ENCODE results near the gene TIMM8B.
"Not testable (repeated sequence)": the region's sequence is repeated elsewhere in the genome, so short reads cannot be mapped to it uniquely, and the experiment has no call there.

TIMM8B gene

GRCh38 chr11:112103446-112103845, 16.9 kb upstream of the TIMM8B start:
- H3K4me3 Mint-ChIP-seq = no peak overlapping the region
- H3K9me3 Mint-ChIP-seq = no peaks in the 10 kb centered on the region
- H3K27me3 Mint-ChIP-seq (ENCODE audit: low read depth) = no peaks in the 10 kb centered on the region
- no peak for DNase-seq (ENCODE audit: low spot score)
- H3K4me1 Mint-ChIP-seq (ENCODE audit: low read depth) = no peaks in the 10 kb centered on the region
- no peak overlapping the region for H3K27ac Mint-ChIP-seq
- no peaks in the 10 kb centered on the region for H3K36me3 Mint-ChIP-seq (ENCODE audit: low read depth)

GRCh38 chr11:112100462-112100861, 13.9 kb upstream of the TIMM8B start:
- Mint-ChIP-seq H3K36me3 (ENCODE audit: low read depth) (peaks cover 5% of the 10 kb centered on the region), H3K4me3 (no peak overlapping the region), H3K9me3 (no peaks in the 10 kb centered on the region), H3K4me1 (ENCODE audit: low read depth) (no peaks in the 10 kb centered on the region), H3K27ac (no peak overlapping the region), H3K27me3 (ENCODE audit: low read depth) (no peaks in the 10 kb centered on the region)
- no peak for DNase-seq (ENCODE audit: low spot score)

DNA sequence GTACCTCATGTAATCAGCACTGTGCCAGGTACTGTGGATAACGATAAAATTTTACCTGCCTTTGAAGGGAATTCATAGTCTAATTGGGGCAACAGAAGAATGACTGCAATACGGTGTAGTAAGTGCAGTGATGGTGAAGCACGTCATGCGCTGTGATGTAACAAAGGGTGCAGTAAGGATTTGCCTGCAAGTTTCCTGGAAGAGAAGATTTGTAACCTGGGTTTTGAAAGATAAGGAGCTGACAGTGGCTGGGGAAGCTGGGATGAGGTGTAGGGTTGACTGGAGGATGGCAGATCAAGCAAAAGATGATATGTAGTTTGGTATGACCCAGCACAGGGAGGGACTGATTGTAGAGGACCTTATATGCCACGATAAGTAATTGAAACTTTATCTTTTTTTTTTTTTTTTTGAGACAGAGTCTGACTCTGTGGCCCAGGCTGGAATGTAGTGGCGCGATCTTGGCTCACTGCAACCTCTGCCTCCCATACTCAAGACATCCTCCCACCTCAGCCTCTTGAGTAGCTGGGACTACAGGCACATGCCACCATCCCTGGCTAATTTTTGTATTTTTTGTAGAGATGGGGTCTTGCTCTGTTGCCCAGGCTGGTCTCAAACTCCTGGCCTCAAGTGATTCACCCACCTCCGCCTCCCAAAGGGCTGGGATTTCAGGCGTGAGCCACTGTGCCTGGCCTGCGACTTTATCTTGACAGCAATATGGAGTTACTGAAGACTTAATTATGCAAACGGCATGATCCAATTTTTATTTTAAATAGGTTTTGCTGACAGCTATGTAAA, 11.4 kb upstream of the TIMM8B start:
- Mint-ChIP-seq H3K27ac (no peak overlapping the region), H3K27me3 (ENCODE audit: low read depth) (no peaks in the 10 kb centered on the region), H3K36me3 (ENCODE audit: low read depth) (peaks cover 12% of the 10 kb centered on the region), H3K9me3 (no peaks in the 10 kb centered on the region), H3K4me1 (ENCODE audit: low read depth) (no peaks in the 10 kb centered on the region), H3K4me3 (no peak overlapping the region)
- DNase-seq (ENCODE audit: low spot score) = no peak

DNA sequence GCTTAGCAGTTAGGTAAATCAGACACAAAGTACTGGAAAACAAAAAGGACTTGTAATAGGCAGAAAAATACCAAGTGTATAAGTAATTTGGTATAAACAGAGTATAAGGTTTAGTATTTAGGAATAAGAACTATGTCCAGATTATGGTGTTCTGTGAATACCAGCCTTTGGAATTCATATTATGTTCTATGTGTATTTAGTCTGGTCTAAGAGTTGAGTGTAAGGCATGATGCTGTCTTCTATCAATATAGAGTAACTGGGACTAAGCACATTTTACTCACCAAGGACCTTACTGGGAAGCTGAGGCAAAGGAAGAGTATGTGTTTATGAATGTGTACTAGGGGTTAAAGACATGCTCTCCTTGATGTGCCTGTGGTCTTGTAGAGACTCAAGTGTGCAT, 9.6 kb upstream of the TIMM8B start:
- Mint-ChIP-seq H3K36me3 (ENCODE audit: low read depth) (peaks cover 23% of the 10 kb centered on the region), H3K9me3 (no peaks in the 10 kb centered on the region), H3K4me1 (ENCODE audit: low read depth) (no peaks in the 10 kb centered on the region), H3K4me3 (no peak overlapping the region), H3K27me3 (ENCODE audit: low read depth) (no peaks in the 10 kb centered on the region), H3K27ac (no peak overlapping the region)
- DNase-seq (ENCODE audit: low spot score) = no peak

GRCh38 chr11:112095302-112095701, 8.7 kb upstream of the TIMM8B start:
- not testable (repeated sequence) for H3K4me3 Mint-ChIP-seq; H3K27ac Mint-ChIP-seq; H3K27me3 Mint-ChIP-seq (ENCODE audit: low read depth); H3K4me1 Mint-ChIP-seq (ENCODE audit: low read depth); DNase-seq (ENCODE audit: low spot score); H3K9me3 Mint-ChIP-seq
- H3K36me3 Mint-ChIP-seq (ENCODE audit: low read depth) = peaks cover 28% of the 10 kb centered on the region

DNA sequence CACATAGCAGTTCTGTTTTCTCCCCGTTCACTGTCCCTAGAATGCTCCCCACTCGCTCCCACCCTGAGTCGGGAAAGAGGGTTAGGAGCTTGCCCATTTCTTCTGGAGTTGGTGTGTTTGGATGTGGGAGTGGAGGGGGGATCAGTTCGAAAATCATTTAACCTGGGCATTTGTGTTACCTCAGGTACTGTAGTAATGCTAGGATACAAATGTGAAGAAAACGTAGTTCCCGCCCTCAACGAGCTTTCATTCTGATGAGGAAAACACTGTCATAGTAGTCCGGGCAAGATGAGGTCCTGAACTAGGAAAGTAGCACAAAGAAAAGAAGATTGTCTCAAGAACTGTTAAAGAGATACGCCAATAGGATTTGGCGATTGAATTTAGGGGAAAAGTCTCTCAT, 656 bp upstream of the TIMM8B start:
- no peaks in the 10 kb centered on the region for H3K27me3 Mint-ChIP-seq (ENCODE audit: low read depth)
- DNase-seq (ENCODE audit: low spot score) = no peak
- H3K4me3 Mint-ChIP-seq = peak overlapping the region; percentile 96
- H3K9me3 Mint-ChIP-seq = no peaks in the 10 kb centered on the region
- H3K4me1 Mint-ChIP-seq (ENCODE audit: low read depth) = peaks cover 39% of the 10 kb centered on the region
- peaks cover 68% of the 10 kb centered on the region for H3K36me3 Mint-ChIP-seq (ENCODE audit: low read depth)
- peak overlapping the region; percentile 92 for H3K27ac Mint-ChIP-seq

DNA sequence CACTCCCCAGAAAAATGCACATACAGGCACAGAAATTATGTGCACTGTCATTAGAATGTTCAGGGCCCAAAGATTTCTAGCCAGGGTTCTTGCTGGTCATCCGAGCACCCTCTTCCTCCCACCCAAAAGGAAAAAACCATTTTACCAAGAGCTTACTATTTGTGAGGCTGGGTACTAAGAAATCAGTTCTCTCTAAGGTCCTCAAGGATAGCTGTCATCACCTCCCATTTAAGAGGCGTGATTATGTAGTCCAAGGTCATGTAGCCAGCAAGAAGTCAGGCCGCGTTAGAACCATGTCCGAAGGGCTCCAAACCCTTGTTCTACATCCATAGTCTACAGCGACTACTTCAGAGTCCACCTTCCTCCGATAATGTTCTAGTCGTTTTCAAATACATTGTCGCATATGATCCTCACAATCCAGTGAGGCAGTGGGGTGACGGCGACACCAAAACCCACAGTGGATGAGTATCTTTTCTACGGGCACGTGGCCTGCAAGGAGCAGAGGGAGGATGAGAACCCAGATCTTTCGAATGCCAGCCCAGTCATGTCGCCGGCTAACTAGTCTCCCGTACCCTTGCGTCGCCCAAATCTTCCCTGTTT, 634 bp downstream of the TIMM8B start:
- Mint-ChIP-seq H3K9me3 (no peaks in the 10 kb centered on the region), H3K4me3 (peak overlapping the region; percentile 96), H3K4me1 (ENCODE audit: low read depth) (peaks cover 43% of the 10 kb centered on the region), H3K27me3 (ENCODE audit: low read depth) (no peaks in the 10 kb centered on the region), H3K27ac (peak overlapping the region; percentile 92), H3K36me3 (ENCODE audit: low read depth) (peaks cover 64% of the 10 kb centered on the region)
- no peak for DNase-seq (ENCODE audit: low spot score)

- peak; percentile 21 for DNase-seq (ENCODE audit: low spot score)
- Mint-ChIP-seq H3K4me1 (ENCODE audit: low read depth) (peaks cover 25% of the 10 kb centered on the region), H3K27ac (peak overlapping the region; percentile 32), H3K4me3 (no peak overlapping the region), H3K9me3 (no peaks in the 10 kb centered on the region), H3K36me3 (ENCODE audit: low read depth) (peaks cover 64% of the 10 kb centered on the region), H3K27me3 (ENCODE audit: low read depth) (no peaks in the 10 kb centered on the region)
These were observed 3.8 kb downstream of the TIMM8B start for GRCh38 chr11:112082729-112083128.

GRCh38 chr11:112073941-112074811, 12.4 kb downstream of the TIMM8B start, which contains the start of the genes NKAPD1 and PIH1D2:
Gene NKAPD1 (plus strand): TSS chr11:112074299. CDS start chr11:112075575, 1,276 bp downstream.
Gene PIH1D2 (minus strand): TSS chr11:112074017. CDS start chr11:112073174, 843 bp downstream.
- peaks cover 3% of the 10 kb centered on the region for H3K27me3 Mint-ChIP-seq (ENCODE audit: low read depth)
- peak within 1 kb of the TSS; percentile 95 for H3K4me3 Mint-ChIP-seq
- H3K4me1 Mint-ChIP-seq (ENCODE audit: low read depth) = peaks cover 26% of the 10 kb centered on the region
- peak within 1 kb of the TSS; percentile 93 for H3K27ac Mint-ChIP-seq
- no peaks in the 10 kb centered on the region for H3K9me3 Mint-ChIP-seq
- H3K36me3 Mint-ChIP-seq (ENCODE audit: low read depth) = peaks cover 21% of the 10 kb centered on the region
- peak; percentile 77 for DNase-seq (ENCODE audit: low spot score)

DNA sequence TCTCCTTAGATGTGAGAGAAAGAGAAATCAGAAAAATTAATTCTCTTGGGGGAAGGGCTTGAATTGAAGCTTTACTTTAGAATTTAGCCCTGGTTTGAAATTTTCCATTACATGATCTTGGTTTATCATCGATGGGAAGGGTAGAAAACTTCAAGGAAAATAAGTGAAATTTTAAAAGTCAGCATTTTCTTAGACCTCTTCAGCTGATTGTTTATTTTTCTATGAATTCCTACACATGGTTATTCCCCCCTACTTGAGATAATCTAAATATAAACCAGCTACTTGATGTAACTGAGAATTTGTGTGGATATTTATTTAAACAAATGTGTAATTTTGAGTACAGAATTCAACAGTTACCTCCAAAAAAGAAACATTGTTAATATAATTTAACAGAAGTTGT, 23.6 kb downstream of the TIMM8B start:
- no peaks in the 10 kb centered on the region for H3K9me3 Mint-ChIP-seq
- peaks cover 1% of the 10 kb centered on the region for H3K4me1 Mint-ChIP-seq (ENCODE audit: low read depth)
- no peak overlapping the region for H3K27ac Mint-ChIP-seq
- H3K27me3 Mint-ChIP-seq (ENCODE audit: low read depth) = no peaks in the 10 kb centered on the region
- H3K36me3 Mint-ChIP-seq (ENCODE audit: low read depth) = peaks cover 23% of the 10 kb centered on the region
- no peak overlapping the region for H3K4me3 Mint-ChIP-seq
- no peak for DNase-seq (ENCODE audit: low spot score)

GRCh38 chr11:112058103-112058502, 28.5 kb downstream of the TIMM8B start:
- no peak overlapping the region for H3K27ac Mint-ChIP-seq
- H3K36me3 Mint-ChIP-seq (ENCODE audit: low read depth) = peaks cover 48% of the 10 kb centered on the region
- H3K4me1 Mint-ChIP-seq (ENCODE audit: low read depth) = peaks cover 13% of the 10 kb centered on the region
- H3K9me3 Mint-ChIP-seq = no peaks in the 10 kb centered on the region
- DNase-seq (ENCODE audit: low spot score) = no peak
- no peaks in the 10 kb centered on the region for H3K27me3 Mint-ChIP-seq (ENCODE audit: low read depth)
- H3K4me3 Mint-ChIP-seq = no peak overlapping the region

DNA sequence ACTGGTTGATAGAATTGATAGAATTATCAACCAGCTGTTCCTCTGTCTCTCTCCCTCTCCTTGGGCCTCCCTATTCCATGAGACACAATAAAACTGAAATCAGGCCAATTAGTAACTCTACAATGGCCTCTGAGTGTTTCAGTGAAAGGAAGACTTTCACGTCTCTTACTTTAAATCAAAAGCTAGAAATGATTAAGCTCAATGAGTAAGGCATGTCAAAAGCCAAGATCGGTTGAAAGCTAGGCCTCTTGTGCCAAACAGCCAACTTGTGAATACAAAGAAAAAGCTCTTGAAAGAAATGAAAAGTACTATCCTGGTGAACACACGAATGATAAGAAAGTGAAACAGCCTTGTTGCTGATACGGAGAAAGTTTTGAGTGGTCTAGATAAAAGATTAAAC, 29.4 kb downstream of the TIMM8B start:
- Mint-ChIP-seq H3K4me1 (ENCODE audit: low read depth) (peaks cover 13% of the 10 kb centered on the region), H3K9me3 (no peaks in the 10 kb centered on the region), H3K4me3 (peak overlapping the region; percentile 66), H3K27me3 (ENCODE audit: low read depth) (no peaks in the 10 kb centered on the region), H3K36me3 (ENCODE audit: low read depth) (peaks cover 48% of the 10 kb centered on the region), H3K27ac (peak overlapping the region; percentile 71)
- DNase-seq (ENCODE audit: low spot score) = peak; percentile 29

DNA sequence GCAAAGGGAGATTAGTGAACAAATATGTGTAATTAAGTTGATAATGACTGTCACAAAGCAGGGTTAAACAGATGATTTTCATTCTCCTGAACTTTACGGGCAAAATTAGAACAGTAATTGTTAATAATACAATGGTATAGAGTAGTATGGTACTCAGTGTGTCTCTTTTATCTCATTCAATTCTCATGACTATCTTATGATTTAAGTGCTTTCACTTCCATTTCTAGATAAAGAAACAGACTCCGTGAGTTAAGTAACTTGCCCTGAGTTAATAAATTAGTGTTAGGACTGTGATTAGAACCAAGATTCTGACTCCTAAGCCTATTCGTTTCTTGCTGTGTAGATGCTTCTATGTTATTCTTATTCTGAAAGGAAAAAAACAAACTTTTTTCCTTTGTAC, 34.8 kb downstream of the TIMM8B start:
- no peaks in the 10 kb centered on the region for H3K9me3 Mint-ChIP-seq
- H3K4me3 Mint-ChIP-seq = no peak overlapping the region
- H3K27me3 Mint-ChIP-seq (ENCODE audit: low read depth) = no peaks in the 10 kb centered on the region
- H3K36me3 Mint-ChIP-seq (ENCODE audit: low read depth) = peaks cover 63% of the 10 kb centered on the region
- H3K27ac Mint-ChIP-seq = no peak overlapping the region
- DNase-seq (ENCODE audit: low spot score) = no peak
- H3K4me1 Mint-ChIP-seq (ENCODE audit: low read depth) = peaks cover 14% of the 10 kb centered on the region

DNA sequence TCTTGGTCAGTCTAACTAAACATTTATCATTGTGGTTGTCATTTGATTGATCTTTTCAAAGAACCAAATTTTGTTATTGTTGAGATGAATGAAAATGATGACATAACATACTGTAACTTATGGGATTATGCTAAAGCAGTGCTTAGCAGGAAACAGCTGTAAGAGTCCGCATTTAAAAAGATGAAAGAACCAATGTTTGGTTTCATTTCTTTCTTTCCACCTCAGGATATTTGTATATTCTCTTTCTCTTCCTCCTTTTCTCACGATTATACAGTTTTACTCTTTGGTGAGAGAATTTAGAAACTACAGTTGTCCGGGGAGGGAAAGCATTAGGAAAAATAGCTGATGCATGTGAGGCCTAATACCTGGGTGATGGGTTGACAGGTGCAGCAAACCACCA, 35.8 kb downstream of the TIMM8B start:
- Mint-ChIP-seq H3K27me3 (ENCODE audit: low read depth) (no peaks in the 10 kb centered on the region), H3K36me3 (ENCODE audit: low read depth) (peaks cover 64% of the 10 kb centered on the region), H3K9me3 (no peaks in the 10 kb centered on the region), H3K4me1 (ENCODE audit: low read depth) (peaks cover 10% of the 10 kb centered on the region), H3K4me3 (no peak overlapping the region), H3K27ac (no peak overlapping the region)
- DNase-seq (ENCODE audit: low spot score) = no peak
